Transverse colon (tissue), 4 donors: ENCODE data around the gene SEC14L1. TPM values are rescaled to one million over a fixed set of nuclear protein-coding genes. Genes with fewer than 3 reads are reported as not detected.

Source experiments
- DNase-seq: peaks from one replicate; pipeline ENCODE4 v3.0.0-alpha.2; 2019
- H3K27ac ChIP-seq, 4 donors: fragments of 200-600 bp; sonication (generic); 2 replicates each; pipeline ENCODE4 v1.5.1; 2016 to 2018; ENCODE audit warnings: inconsistent platforms in 4 of 4
- H3K27me3 ChIP-seq: fragments of 200-600 bp; sonication (generic); 2 replicates; pipeline ENCODE4 v1.5.1; 2017; ENCODE audit warnings: inconsistent platforms
- H3K36me3 ChIP-seq, 4 donors: fragments of 200-600 bp; sonication (generic); 2 replicates each; pipeline ENCODE4 v1.5.1; 2017 to 2019; ENCODE audit warnings: inconsistent platforms in 4 of 4
- H3K4me1 ChIP-seq, 4 donors: fragments of 200-600 bp; sonication (generic); 2 replicates each; pipeline ENCODE4 v1.5.1; 2017 to 2020; ENCODE audit warnings: inconsistent platforms in 4 of 4
- H3K4me3 ChIP-seq, 4 donors: fragments of 200-600 bp; sonication (generic); 1 replicate in 1 of 4; 2 replicates in 3 of 4; pipeline versions ENCODE4 v1.5.1 to v1.6.1; 2017 to 2019; ENCODE audit warnings: inconsistent platforms in 4 of 4
- H3K9me3 ChIP-seq, 2 donors: fragments of 200-600 bp; sonication (generic); 2 replicates each; pipeline ENCODE4 v1.5.1; 2017 to 2019; ENCODE audit warnings: inconsistent platforms in 2 of 2
- EP300 ChIP-seq: sonication (generic); formaldehyde crosslinking; IDR thresholded peaks from one replicate; pipeline ENCODE4 v1.6.1; 2017; ENCODE audit warnings: antibody characterized with exemption, low read depth
- POLR2A ChIP-seq: fragments of 450-650 bp; IDR thresholded peaks from one replicate; pipeline ENCODE4 v1.6.1; 2016; ENCODE audit warnings: antibody characterized with exemption, mild to moderate bottlenecking, moderate library complexity
- POLR2AphosphoS5 ChIP-seq, 3 donors: sonication (generic); formaldehyde crosslinking; IDR thresholded peaks; one replicate each; pipeline ENCODE4 v1.6.1; 2016; ENCODE audit warnings: antibody characterized with exemption in 3 of 3
- WGBS, 2 donors: methylation state at CpG; one replicate each; pipeline ENCODE4 v1.1.5; 2018; ENCODE audit warnings: low coverage in 1 of 2; 5-methylcytosine and 5-hydroxymethylcytosine counted together
- in situ Hi-C, 4 donors: fragments of 200-750 bp; cut with MboI; loops; one replicate each; pipeline versions ENCODE4 v1.15.0 to v1.15.1; 2017; ENCODE audit warnings: low sequenced_read_pairs in 3 of 4, low pct_ligation_motif_present in 1 of 4, low pct_unique_long_range_greater_than_20kb in 1 of 4
- intact Hi-C: fragments of 100-400 bp; cut with DNase I; formaldehyde crosslinking; loops from one replicate; pipeline ENCODE4 v1.15.1; 2023; ENCODE audit warnings: low total_unique reads
- total RNA-seq, 4 donors: library from RNA; depleted of rRNA; stranded (reverse); fragments of >200 nt; gene quantifications; one replicate each; pipeline ENCODE4 v1.1.0, GENCODE V29; 2016
- TF ChIP-seq, protein P1 (sequence below), 5 experiments: fragments of 200-600 bp in 3 of 5; fragments of 450-650 bp in 2 of 5; sonication (generic) in 3 of 5; IDR thresholded peaks; 1 replicate in 2 of 5; 2 replicates in 3 of 5; pipeline ENCODE4 v1.5.1; 2016 to 2017; ENCODE audit warnings: antibody characterized with exemption in 5 of 5, inconsistent platforms in 3 of 5, mild to moderate bottlenecking in 2 of 5, moderate library complexity in 1 of 5

Gene SEC14L1
- total RNA-seq, 4 donors from 2014 or later, result 16.8 to 34.6 (median 23.8) TPM

DNA sequence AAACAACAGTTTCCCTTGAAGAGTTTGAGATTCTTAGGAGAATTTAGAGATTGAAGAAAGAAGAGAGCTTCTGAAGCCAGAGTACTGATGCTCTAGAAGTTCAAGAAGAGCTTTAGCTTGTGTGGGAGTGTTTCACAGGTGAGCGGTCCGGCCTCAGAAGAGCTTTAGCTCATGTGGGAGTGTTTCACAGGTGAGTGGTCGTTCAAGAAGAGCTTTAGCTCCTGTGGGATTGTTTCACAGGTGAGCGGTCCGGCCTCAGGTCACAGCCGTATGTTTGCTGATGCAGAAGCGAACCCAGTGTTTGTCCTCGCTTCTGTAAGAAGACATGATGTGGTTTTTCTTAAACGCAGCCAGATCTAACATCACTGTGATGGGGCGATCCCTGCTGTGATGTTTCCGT is 76.4 kb downstream of the SEC14L1 start:
- Histone ChIP-seq H3K27me3 (no peaks in the 10 kb centered on the region), H3K27ac (no peak overlapping the region), H3K4me3 (no peak overlapping the region), H3K4me1 (peaks cover 0 to 4% (median 0%) of the 10 kb centered on the region in 4 donors), H3K9me3 (no peaks in the 10 kb centered on the region), H3K36me3 (peaks cover 0 to 19% (median 4%) of the 10 kb centered on the region in 4 donors)
- TF ChIP-seq, protein P1, sequence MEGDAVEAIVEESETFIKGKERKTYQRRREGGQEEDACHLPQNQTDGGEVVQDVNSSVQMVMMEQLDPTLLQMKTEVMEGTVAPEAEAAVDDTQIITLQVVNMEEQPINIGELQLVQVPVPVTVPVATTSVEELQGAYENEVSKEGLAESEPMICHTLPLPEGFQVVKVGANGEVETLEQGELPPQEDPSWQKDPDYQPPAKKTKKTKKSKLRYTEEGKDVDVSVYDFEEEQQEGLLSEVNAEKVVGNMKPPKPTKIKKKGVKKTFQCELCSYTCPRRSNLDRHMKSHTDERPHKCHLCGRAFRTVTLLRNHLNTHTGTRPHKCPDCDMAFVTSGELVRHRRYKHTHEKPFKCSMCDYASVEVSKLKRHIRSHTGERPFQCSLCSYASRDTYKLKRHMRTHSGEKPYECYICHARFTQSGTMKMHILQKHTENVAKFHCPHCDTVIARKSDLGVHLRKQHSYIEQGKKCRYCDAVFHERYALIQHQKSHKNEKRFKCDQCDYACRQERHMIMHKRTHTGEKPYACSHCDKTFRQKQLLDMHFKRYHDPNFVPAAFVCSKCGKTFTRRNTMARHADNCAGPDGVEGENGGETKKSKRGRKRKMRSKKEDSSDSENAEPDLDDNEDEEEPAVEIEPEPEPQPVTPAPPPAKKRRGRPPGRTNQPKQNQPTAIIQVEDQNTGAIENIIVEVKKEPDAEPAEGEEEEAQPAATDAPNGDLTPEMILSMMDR (IDR thresholded peaks at IDR 0.05), result no peak
- TF ChIP-seq EP300 (no peak), POLR2AphosphoS5 (IDR thresholded peaks at IDR 0.05) (no peak), POLR2A (no peak)
- in situ Hi-C loops (no loop called here), intact Hi-C loops (no loop called here)
- WGBS, 2 donors, result 60 to 65% methylated on average over 5 to 11 of the region's 11 CpGs
- DNase-seq, result no peak

DNA sequence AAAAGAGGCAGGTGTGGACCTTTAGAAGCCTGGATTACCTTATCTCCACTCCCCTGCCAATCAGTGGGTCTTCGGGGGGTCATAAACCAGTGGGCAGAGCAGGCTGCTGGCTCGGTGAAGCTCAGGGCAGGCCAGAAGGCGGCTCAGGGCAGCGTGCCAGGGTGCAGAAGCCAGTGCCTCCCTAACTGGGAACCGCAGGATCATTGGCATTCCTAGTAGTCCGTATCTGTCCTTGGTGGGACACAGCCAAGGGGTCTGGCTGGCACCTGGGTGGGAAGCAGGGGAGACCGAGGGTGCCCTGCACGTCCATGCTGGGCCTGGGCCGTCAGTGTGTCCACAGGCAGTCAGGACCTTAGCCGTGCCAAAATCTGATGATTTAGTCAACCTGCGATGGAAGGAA is 76.8 kb downstream of the SEC14L1 start:
- H3K4me3 ChIP-seq, result no peak overlapping the region
- TF ChIP-seq POLR2AphosphoS5 (IDR thresholded peaks at IDR 0.05) (no peak), POLR2A (no peak), EP300 (no peak)
- TF ChIP-seq, protein P1 (IDR thresholded peaks at IDR 0.05), result no peak
- H3K4me1 ChIP-seq, result peaks cover 0 to 4% (median 0%) of the 10 kb centered on the region in 4 donors
- in situ Hi-C loops (no loop called here), intact Hi-C loops (no loop called here)
- H3K9me3 ChIP-seq, result no peaks in the 10 kb centered on the region
- no peak overlapping the region for H3K27ac ChIP-seq
- DNase-seq, result no peak
- H3K36me3 ChIP-seq, result peaks cover 0 to 15% (median 2%) of the 10 kb centered on the region in 4 donors
- WGBS, 2 donors, result 71% methylated on average over 11 of the region's 11 CpGs; no CpG with 5 or more reads in 1 of the 2 donors
- H3K27me3 ChIP-seq, result no peaks in the 10 kb centered on the region

DNA sequence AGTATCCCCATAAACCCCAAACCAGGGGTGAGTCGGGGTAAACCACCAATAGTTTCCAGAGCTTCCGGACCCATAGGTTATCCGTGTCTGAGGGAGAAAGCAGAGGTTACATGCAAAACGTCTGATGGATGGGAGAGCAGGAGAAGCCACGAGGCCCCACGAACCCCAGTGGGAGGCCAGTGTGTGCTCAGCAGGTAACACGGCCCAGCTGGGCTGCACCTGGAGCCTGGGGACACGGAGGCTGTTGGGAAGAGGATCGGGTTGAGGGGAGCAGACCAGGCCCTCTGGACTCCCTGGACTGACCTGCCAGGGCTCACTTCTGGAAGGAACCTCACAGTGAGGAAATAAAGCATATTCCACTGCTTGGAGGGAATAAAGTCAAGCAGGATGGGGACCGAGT is 78.1 kb downstream of the SEC14L1 start:
- H3K27me3 ChIP-seq, result no peaks in the 10 kb centered on the region
- no peaks in the 10 kb centered on the region for H3K9me3 ChIP-seq
- H3K4me1 ChIP-seq, result no peaks in the 10 kb centered on the region
- no peak for DNase-seq
- intact Hi-C loops (no loop called here), in situ Hi-C loops (no loop called here)
- TF ChIP-seq, protein P1 (IDR thresholded peaks at IDR 0.05), result no peak
- TF ChIP-seq EP300 (no peak), POLR2AphosphoS5 (IDR thresholded peaks at IDR 0.05) (no peak), POLR2A (no peak)
- no peak overlapping the region for H3K27ac ChIP-seq
- WGBS, 2 donors, result 87 to 100% methylated on average over 1 to 10 of the region's 10 CpGs
- peaks cover 0 to 5% (median 0%) of the 10 kb centered on the region in 4 donors for H3K36me3 ChIP-seq
- no peak overlapping the region for H3K4me3 ChIP-seq

DNA sequence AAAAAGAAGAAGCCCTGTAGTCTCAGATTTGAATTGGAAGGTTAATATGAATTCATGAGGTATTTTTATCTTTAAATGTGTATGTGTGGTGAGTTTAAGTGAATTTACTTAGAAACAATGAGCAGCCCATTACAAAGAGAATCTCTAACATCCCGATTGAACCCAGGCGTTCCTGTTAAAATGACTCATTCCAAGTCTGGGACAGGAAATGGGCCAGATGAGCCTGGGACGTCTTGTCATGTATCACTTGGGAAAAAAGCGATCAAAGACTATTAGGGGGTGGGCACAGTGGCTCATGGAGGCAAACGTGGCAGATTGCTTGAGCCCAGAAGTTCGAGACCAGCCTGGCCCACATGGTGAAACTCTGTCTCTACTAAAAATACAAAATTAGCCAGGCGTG is 81.6 kb downstream of the SEC14L1 start:
- Histone ChIP-seq H3K36me3 (peaks cover 0 to 2% (median 0%) of the 10 kb centered on the region in 4 donors), H3K27me3 (no peaks in the 10 kb centered on the region), H3K4me1 (no peaks in the 10 kb centered on the region), H3K4me3 (no peak overlapping the region), H3K27ac (no peak overlapping the region), H3K9me3 (no peaks in the 10 kb centered on the region)
- intact Hi-C loops (no loop called here), in situ Hi-C loops (no loop called here)
- TF ChIP-seq, protein P1 (IDR thresholded peaks at IDR 0.05), result no peak
- TF ChIP-seq POLR2A (no peak), EP300 (no peak), POLR2AphosphoS5 (IDR thresholded peaks at IDR 0.05) (no peak)
- WGBS, 2 donors, result 82 to 94% methylated on average over 3 to 7 of the region's 7 CpGs
- DNase-seq, result no peak
